Transverse colon (tissue), 4 donors: ENCODE measurements around the gene ZNF516. TPM values are rescaled to one million over a fixed set of nuclear protein-coding genes. Genes with fewer than 3 reads are reported as not detected.

Experiments
- DNase-seq: peaks from one replicate; pipeline ENCODE4 v3.0.0-alpha.2; 2019
- H3K27ac ChIP-seq, 4 donors: fragments of 200-600 bp; sonication (generic); 2 replicates each; pipeline ENCODE4 v1.5.1; 2016 to 2018; ENCODE audit warnings: inconsistent platforms in 4 of 4
- H3K27me3 ChIP-seq: fragments of 200-600 bp; sonication (generic); 2 replicates; pipeline ENCODE4 v1.5.1; 2017; ENCODE audit warnings: inconsistent platforms
- H3K36me3 ChIP-seq, 4 donors: fragments of 200-600 bp; sonication (generic); 2 replicates each; pipeline ENCODE4 v1.5.1; 2017 to 2019; ENCODE audit warnings: inconsistent platforms in 4 of 4
- H3K4me1 ChIP-seq, 4 donors: fragments of 200-600 bp; sonication (generic); 2 replicates each; pipeline ENCODE4 v1.5.1; 2017 to 2020; ENCODE audit warnings: inconsistent platforms in 4 of 4
- H3K4me3 ChIP-seq, 4 donors: fragments of 200-600 bp; sonication (generic); 1 replicate in 1 of 4; 2 replicates in 3 of 4; pipeline versions ENCODE4 v1.5.1 to v1.6.1; 2017 to 2019; ENCODE audit warnings: inconsistent platforms in 4 of 4
- H3K9me3 ChIP-seq, 2 donors: fragments of 200-600 bp; sonication (generic); 2 replicates each; pipeline ENCODE4 v1.5.1; 2017 to 2019; ENCODE audit warnings: inconsistent platforms in 2 of 2
- EP300 ChIP-seq: sonication (generic); formaldehyde crosslinking; IDR thresholded peaks from one replicate; pipeline ENCODE4 v1.6.1; 2017; ENCODE audit warnings: antibody characterized with exemption, low read depth
- POLR2A ChIP-seq: fragments of 450-650 bp; IDR thresholded peaks from one replicate; pipeline ENCODE4 v1.6.1; 2016; ENCODE audit warnings: antibody characterized with exemption, mild to moderate bottlenecking, moderate library complexity
- POLR2AphosphoS5 ChIP-seq, 3 donors: sonication (generic); formaldehyde crosslinking; IDR thresholded peaks; one replicate each; pipeline ENCODE4 v1.6.1; 2016; ENCODE audit warnings: antibody characterized with exemption in 3 of 3
- WGBS, 2 donors: methylation state at CpG; one replicate each; pipeline ENCODE4 v1.1.5; 2018; ENCODE audit warnings: low coverage in 1 of 2; 5-methylcytosine and 5-hydroxymethylcytosine counted together
- in situ Hi-C, 4 donors: fragments of 200-750 bp; cut with MboI; loops; one replicate each; pipeline versions ENCODE4 v1.15.0 to v1.15.1; 2017; ENCODE audit warnings: low sequenced_read_pairs in 3 of 4, low pct_ligation_motif_present in 1 of 4, low pct_unique_long_range_greater_than_20kb in 1 of 4
- intact Hi-C: fragments of 100-400 bp; cut with DNase I; formaldehyde crosslinking; loops from one replicate; pipeline ENCODE4 v1.15.1; 2023; ENCODE audit warnings: low total_unique reads
- total RNA-seq, 4 donors: library from RNA; depleted of rRNA; stranded (reverse); fragments of >200 nt; gene quantifications; one replicate each; pipeline ENCODE4 v1.1.0, GENCODE V29; 2016
- TF ChIP-seq, protein P1 (sequence below), 5 experiments: fragments of 200-600 bp in 3 of 5; fragments of 450-650 bp in 2 of 5; sonication (generic) in 3 of 5; IDR thresholded peaks; 1 replicate in 2 of 5; 2 replicates in 3 of 5; pipeline ENCODE4 v1.5.1; 2016 to 2017; ENCODE audit warnings: antibody characterized with exemption in 5 of 5, inconsistent platforms in 3 of 5, mild to moderate bottlenecking in 2 of 5, moderate library complexity in 1 of 5

Gene ZNF516
- total RNA-seq, 4 donors from 2014 or later: 19.4 to 37.8 (median 26.7) TPM

- H3K27me3 ChIP-seq: no peaks in the 10 kb centered on the region
- H3K27ac ChIP-seq: peak overlapping the region; percentile 32 to 68 (median 50)
- peak overlapping the region in 3 of 4 donors; percentile 0 to 27 (median 11) for H3K4me3 ChIP-seq
- H3K9me3 ChIP-seq: no peaks in the 10 kb centered on the region
- in situ Hi-C loops: no loop called here
- no peaks in the 10 kb centered on the region for H3K4me1 ChIP-seq
- no peaks in the 10 kb centered on the region for H3K36me3 ChIP-seq
- no peak for DNase-seq
- TF ChIP-seq POLR2AphosphoS5 (IDR thresholded peaks at IDR 0.05): no peak
- TF ChIP-seq EP300: no peak
- TF ChIP-seq, protein P1, sequence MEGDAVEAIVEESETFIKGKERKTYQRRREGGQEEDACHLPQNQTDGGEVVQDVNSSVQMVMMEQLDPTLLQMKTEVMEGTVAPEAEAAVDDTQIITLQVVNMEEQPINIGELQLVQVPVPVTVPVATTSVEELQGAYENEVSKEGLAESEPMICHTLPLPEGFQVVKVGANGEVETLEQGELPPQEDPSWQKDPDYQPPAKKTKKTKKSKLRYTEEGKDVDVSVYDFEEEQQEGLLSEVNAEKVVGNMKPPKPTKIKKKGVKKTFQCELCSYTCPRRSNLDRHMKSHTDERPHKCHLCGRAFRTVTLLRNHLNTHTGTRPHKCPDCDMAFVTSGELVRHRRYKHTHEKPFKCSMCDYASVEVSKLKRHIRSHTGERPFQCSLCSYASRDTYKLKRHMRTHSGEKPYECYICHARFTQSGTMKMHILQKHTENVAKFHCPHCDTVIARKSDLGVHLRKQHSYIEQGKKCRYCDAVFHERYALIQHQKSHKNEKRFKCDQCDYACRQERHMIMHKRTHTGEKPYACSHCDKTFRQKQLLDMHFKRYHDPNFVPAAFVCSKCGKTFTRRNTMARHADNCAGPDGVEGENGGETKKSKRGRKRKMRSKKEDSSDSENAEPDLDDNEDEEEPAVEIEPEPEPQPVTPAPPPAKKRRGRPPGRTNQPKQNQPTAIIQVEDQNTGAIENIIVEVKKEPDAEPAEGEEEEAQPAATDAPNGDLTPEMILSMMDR (IDR thresholded peaks at IDR 0.05): no peak
- no peak for TF ChIP-seq POLR2A
- intact Hi-C loops: no loop called here
- WGBS, 2 donors: 55 to 58% methylated on average over 18 of the region's 18 CpGs
Measured at GRCh38 chr18:76518860-76519538, 24.0 kb upstream of the ZNF516 start.

DNA sequence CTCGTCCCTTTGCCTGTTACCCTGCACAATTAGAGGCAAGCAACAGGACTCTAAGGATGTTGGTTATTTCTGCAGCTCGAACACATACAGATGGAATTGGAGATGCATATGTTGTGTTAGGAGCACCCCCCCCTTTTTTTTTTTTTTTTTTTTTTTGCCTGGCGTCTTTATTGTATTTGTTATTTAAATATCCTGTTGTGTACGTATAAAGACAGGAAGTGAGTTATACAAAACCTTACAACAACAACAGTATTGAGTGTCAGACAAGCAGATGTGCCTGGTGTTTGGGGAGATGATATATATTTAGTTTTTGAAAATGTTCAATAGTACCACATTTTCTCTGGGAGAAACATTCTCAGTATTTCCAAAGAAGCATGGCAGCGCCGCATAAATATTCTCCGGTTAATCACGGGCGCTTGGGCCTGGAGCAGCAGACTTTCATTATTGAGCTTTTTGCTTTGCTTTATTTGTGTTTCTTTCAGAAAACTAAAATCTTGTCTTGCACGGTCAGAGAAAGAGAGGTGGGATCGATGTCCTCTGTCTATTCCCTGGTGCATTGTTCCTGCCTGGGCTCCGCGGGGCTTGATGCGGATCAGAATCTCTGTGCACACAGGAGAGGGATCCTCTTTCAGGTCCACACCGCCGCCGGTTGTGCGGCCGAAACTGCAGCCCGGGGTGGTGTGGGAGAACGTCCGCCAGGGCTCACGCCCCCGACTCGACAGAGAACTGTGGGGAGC is 23.2 kb upstream of the ZNF516 start:
- peak overlapping the region in 3 of 4 donors; percentile 0 to 27 (median 11) for H3K4me3 ChIP-seq
- H3K36me3 ChIP-seq: no peaks in the 10 kb centered on the region
- intact Hi-C loops: no loop called here
- H3K9me3 ChIP-seq: no peaks in the 10 kb centered on the region
- DNase-seq: peak; percentile 20
- H3K4me1 ChIP-seq: no peaks in the 10 kb centered on the region
- no peak for TF ChIP-seq POLR2A
- no peak for TF ChIP-seq EP300
- no peak for TF ChIP-seq POLR2AphosphoS5 (IDR thresholded peaks at IDR 0.05)
- TF ChIP-seq, protein P1 (IDR thresholded peaks at IDR 0.05): no peak
- no peaks in the 10 kb centered on the region for H3K27me3 ChIP-seq
- WGBS, 2 donors: 47 to 53% methylated on average over 8 to 25 of the region's 25 CpGs
- in situ Hi-C loops: no loop called here
- H3K27ac ChIP-seq: peak overlapping the region; percentile 32 to 68 (median 50)

DNA sequence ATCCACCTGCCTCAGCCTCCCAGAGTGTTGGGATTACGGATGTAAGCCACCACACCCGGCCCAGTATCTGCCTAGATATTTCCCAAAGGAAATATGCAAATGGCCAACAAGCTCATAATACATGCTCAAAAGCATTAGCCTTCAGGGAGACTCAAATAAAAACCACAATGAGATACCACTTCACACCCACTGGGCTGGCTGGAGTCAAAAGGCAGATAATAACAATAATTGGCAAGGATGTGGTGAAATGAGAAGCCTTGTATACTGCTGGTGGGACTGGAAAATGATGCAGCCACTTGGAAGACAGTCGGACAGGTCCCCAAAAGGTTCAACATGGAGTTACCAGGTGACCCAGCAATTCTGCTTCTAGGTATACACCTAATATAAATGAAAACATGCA is 20.5 kb upstream of the ZNF516 start:
- H3K36me3 ChIP-seq: no peaks in the 10 kb centered on the region
- no peak overlapping the region for H3K27ac ChIP-seq
- H3K9me3 ChIP-seq: no peaks in the 10 kb centered on the region
- no peak overlapping the region for H3K4me3 ChIP-seq
- H3K27me3 ChIP-seq: no peaks in the 10 kb centered on the region
- TF ChIP-seq, protein P1 (IDR thresholded peaks at IDR 0.05): no peak
- TF ChIP-seq POLR2AphosphoS5 (IDR thresholded peaks at IDR 0.05) (no peak), POLR2A (no peak), EP300 (no peak)
- DNase-seq: no peak
- H3K4me1 ChIP-seq: no peaks in the 10 kb centered on the region
- in situ Hi-C loops: no loop called here
- intact Hi-C loops: no loop called here
- 88% methylated on average over 3 of the region's 3 CpGs; no CpG with 5 or more reads in 1 of the 2 donors for WGBS, 2 donors

DNA sequence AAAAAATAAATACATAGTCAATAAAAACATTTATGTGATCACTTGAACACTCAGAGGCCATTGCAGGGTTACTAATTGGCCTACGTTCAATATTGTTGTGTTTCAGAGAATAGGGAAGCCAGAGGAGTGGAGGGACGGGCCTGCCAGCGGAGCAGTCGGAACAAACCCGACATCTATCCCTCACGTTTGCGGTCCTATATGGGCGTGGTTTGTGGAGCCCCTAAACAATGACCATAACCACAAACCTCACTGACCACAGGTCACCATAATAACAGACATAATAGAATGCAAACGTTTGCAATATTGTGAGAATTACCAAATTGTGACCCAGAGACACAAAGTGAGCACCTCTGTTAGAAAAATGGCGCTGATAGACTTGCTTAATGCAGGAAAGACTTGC is 19.5 kb upstream of the ZNF516 start:
- Histone ChIP-seq H3K27me3 (no peaks in the 10 kb centered on the region), H3K36me3 (no peaks in the 10 kb centered on the region), H3K27ac (no peak overlapping the region), H3K4me3 (no peak overlapping the region), H3K9me3 (no peaks in the 10 kb centered on the region), H3K4me1 (no peaks in the 10 kb centered on the region)
- intact Hi-C loops (no loop called here), in situ Hi-C loops (no loop called here)
- DNase-seq: no peak
- 77 to 90% methylated on average over 6 to 10 of the region's 10 CpGs for WGBS, 2 donors
- TF ChIP-seq EP300 (no peak), POLR2AphosphoS5 (IDR thresholded peaks at IDR 0.05) (no peak), POLR2A (no peak)
- TF ChIP-seq, protein P1 (IDR thresholded peaks at IDR 0.05): no peak
